Head of caudate nucleus (tissue), 42 donors: Measurements from ENCODE around the gene SLC34A2.

Source experiments
- DNase-seq, 42 donors: peaks; one replicate each; pipeline versions ENCODE4 v3.0.0 to v3.0.0-alpha.2; 2020 to 2021; ENCODE audit warnings: mixed read lengths in 7 of 42
- intact Hi-C: fragments of 100-400 bp; cut with DNase I; formaldehyde crosslinking; loops from one replicate; pipeline ENCODE4 v1.15.0; 2022

SLC34A2 gene

DNA sequence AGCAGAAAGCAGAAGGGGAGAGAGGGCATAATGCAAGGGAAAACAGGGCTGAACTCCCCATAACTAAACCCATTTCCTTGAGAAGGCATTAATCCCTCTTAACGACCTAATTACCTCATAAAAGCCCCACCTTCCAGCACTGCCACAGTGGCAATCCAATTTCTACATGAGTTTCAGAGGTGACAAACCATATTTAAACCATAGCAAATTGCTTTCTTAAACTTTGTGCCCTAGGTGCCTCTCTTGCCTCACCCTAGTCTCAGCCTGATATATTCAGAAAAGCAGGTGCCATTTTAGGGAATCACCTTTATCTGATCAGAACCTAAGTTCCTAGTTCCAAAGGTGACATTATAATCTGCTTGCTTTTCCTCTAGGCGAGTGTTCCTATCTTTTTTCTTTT, 48.9 kb downstream of the SLC34A2 start:
- DNase-seq: no peak
- intact Hi-C loops: no loop called here

DNA sequence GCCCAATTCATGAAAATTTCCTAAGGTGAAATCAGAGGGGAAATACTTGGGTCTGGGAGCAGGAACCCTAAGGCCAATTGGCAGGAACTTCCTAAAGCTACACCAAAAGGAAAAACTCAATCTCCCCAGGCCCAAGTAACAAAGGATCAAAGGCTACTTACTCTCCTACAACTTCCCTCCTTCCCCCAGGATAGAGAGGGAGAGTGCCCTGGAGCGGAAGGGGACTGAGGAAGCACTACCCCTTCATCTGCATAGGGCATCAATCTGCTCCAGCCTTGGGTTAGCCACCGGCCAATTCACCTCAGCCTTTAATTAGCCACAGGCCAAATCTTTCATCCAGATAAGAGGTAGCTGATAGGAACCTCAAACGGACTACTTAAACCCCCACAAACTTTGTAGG, 55.0 kb downstream of the SLC34A2 start:
- intact Hi-C loops: no loop called here
- DNase-seq: no peak

DNA sequence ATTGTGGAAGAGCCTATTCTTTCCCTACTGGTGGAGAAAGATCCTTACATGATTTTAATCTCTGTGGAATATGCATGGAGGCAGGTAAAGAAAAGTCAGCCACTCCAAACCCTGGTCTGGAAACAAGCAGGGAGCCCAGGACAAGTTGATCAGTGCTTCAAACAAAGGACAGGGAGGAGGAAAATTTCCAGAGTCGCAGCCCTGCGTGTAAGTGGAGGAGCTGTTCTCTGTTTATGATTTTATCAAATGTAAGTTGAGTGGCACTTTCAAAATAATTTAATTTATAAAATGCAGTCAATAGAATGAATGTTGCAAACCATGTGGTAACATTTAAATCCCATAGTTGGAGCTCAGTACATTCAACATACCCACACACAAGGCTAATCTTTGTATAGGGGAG, 57.0 kb downstream of the SLC34A2 start:
- DNase-seq: no peak
- intact Hi-C loops: no loop called here

DNA sequence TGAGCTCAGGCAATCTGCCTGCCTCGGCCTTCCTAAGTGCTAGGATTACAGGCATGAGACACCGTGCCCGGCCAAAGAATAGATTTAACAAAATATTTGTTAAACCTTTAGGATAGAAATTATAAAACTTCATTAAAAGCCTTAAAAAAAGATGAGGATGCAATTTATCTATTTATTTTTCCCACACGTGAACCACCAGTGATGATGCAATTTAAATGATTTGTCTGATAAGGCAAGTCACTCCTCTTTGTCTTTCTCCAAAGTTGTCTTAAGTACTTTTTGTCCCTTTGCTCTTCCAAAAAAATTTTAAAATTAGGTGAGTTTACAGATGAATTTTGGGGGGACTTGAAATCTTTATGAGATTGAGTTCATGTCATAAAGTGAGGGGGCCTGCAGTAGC, 58.2 kb downstream of the SLC34A2 start:
- no peak for DNase-seq
- intact Hi-C loops: no loop called here

DNA sequence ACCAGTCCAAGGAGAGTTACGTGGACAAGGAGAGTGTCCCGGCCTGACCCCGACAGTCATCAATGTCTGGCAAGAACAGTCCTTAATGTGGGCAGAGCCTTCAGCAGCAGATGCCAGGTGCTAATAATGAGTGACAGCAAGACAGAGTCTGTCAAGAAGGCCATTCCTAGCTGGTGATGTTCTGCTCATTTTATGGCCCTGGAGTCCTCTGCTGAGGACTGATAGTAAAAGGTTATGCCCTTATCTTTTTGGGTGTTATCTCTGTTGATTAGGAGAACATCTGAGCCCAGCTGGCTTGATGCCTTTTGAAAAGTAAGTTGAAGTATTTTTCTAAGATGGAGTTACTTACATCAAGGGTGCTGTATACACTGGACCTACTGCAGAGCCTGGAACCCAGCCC, 67.3 kb downstream of the SLC34A2 start:
- intact Hi-C loops: no loop called here
- no peak for DNase-seq

DNA sequence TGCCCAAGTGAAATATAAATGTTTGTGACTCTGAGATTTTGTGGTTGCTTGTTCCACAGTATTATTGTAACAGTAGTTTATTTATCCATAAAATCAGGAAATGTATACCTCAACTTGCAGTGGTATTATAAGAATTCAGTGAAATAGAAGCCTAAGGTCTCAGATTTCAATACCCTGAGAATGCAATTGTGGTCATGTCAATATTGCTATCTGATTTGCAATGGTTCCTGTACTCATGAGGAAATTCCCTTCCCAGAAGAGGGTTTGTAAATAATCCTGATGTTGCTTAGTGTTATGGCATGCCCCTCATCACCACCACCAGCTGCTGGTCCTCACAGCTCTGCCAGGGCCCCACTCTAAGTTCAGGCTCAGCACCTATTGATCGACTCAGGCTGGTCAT, 67.8 kb downstream of the SLC34A2 start:
- intact Hi-C loops: no loop called here

DNA sequence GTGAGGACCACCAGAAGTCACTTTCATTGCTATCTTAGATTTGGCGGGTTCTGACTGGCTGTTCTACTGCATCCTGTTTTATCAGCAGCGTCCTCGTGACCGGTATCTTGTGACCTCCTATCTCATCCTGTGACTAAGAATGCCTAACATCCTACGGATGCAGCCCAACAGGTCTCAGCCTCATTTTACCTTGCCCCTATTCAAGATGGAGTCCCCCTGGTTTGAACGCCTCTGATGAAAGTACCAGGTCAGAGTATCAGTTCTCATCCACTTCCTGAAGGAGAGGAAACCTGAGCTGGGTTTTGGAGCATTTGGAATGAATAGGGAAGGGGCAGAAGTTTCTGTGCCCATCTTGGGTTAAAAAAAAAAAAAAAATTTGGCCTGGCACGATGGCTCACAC, 70.2 kb downstream of the SLC34A2 start:
- no peak for DNase-seq
- intact Hi-C loops: no loop called here

More for the DNA sequence above, 67.8 kb downstream of the SLC34A2 start:
- DNase-seq: no peak

DNA sequence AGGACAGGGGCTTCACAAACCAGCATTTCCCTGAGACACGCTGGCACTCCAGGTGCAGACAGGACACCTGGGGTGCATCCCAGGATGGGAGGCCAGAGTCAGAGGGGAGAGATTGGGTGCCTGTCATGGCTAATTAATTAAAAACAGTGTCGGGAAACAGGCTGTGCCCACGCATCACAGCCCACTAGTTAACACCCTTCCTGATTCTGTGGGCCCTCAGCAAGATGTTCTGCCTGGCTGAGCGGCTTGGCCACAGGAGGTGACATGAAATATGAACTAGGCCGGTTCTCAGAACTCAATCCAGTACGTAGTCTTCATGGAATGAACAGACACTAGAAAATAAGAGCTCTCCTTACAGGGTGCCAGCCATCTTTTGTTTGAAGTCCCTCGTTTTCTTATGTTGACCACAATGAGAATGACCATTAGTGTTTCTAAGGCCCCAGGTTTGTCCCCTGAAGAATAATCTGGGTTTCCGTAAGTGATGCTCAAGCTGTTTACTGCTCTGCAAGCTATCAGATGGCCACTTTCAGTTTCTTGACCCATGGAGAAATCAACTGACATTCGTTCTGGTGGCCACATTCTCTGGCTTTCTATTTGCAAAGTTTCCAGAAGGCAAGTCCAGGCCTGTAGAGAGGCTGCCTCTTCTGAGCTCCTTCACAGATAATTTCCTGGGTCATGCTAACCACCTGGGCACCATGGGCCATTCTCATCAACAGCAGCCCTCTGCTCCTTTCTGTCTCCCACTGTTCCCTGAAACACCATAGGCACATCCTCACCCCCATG, 72.3 kb downstream of the SLC34A2 start:
- DNase-seq: no peak
- intact Hi-C loops: no loop called here
